Inflammatory macrophage treated with lipopolysaccharide for 1 hour (primary cell): Measurements from ENCODE around the gene FAM120A.
A peak's percentile ranks its signal among the peaks of the same experiment; 100 is the strongest.
"Not testable (repeated sequence)": the region's sequence is repeated elsewhere in the genome, so short reads cannot be mapped to it uniquely, and the experiment has no call there.

Experiments
- DNase-seq, 2 donors: peaks; one replicate each; pipeline ENCODE4 v3.0.0-alpha.2; 2020 to 2022

Gene FAM120A, protein sequence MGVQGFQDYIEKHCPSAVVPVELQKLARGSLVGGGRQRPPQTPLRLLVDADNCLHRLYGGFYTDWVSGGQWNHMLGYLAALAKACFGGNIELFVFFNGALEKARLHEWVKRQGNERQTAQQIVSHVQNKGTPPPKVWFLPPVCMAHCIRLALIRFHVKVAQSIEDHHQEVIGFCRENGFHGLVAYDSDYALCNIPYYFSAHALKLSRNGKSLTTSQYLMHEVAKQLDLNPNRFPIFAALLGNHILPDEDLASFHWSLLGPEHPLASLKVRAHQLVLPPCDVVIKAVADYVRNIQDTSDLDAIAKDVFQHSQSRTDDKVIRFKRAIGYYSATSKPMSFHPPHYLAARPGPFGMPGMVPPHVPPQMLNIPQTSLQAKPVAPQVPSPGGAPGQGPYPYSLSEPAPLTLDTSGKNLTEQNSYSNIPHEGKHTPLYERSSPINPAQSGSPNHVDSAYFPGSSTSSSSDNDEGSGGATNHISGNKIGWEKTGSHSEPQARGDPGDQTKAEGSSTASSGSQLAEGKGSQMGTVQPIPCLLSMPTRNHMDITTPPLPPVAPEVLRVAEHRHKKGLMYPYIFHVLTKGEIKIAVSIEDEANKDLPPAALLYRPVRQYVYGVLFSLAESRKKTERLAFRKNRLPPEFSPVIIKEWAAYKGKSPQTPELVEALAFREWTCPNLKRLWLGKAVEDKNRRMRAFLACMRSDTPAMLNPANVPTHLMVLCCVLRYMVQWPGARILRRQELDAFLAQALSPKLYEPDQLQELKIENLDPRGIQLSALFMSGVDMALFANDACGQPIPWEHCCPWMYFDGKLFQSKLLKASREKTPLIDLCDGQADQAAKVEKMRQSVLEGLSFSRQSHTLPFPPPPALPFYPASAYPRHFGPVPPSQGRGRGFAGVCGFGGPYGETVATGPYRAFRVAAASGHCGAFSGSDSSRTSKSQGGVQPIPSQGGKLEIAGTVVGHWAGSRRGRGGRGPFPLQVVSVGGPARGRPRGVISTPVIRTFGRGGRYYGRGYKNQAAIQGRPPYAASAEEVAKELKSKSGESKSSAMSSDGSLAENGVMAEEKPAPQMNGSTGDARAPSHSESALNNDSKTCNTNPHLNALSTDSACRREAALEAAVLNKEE

GRCh38 chr9:93450945-93451815, at the start of gene FAM120A:
FAM120A (plus strand) TSS chr9:93451685; CDS start chr9:93451916, 231 bp downstream.
- peak; percentile 80 to 84 for DNase-seq

DNA sequence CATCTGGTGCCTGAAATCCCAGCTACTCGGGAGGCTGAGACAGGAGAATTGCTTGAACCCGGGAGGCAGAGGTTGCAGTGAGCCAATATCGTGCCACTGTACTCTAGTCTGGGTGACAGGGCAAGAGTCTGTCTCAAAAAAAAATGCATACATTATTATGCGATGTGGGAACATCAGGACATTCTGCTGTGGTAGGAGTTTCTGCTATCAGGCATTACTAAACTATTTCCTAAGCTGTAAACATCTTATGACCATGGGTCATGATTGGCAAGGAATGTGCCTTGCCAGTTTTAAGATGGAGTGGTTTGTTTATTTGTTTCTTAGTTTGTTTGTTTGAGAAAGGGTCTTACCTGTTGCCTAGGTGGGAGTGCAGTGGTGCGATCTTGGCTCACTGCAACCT, 45.1 kb upstream of the FAM120A start:
- peak; percentile 16 to 73 for DNase-seq

DNA sequence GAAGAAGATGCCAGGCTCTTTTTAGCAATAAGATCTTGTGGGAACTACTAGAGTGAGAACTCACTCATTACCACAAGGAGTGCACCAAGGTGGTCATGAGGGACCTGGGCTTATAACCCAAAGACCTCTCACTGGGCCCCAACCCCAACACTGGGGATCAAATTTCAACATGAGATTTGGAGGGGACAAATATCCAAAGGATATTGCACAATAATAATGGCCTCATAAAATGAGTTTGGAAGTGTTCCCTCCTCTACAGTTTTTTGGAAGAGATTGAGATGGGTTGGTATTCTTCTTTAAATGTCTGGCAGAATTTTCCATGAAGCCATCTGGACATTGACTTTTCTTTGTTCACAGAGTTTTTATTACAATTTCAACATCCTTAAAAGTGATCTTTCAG, 38.0 kb upstream of the FAM120A start:
- no peak for DNase-seq

GRCh38 chr9:93415176-93415690, 36.3 kb upstream of the FAM120A start:
- DNase-seq: no peak

- DNase-seq: no peak
These were observed 34.8 kb upstream of the FAM120A start for GRCh38 chr9:93416530-93417235.

DNA sequence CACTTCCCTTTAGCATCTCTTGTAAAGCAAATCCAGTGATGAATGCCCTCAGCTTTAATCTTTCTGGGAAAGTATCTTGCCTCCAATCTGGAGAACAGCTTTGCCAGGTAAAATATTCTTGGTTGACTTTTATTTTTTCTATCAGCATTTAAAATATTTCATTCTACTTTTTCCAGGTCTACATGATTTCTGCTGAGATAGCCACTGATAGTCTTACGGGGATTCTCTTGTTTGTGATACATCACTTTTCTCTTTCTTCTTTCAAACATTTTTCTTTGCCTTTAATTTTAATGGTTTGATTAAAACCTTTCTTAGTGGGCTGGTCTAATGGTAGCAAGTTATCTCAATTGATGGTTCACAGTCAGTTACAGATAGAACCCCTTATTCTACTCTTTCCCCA, 33.9 kb upstream of the FAM120A start:
- DNase-seq: no peak

GRCh38 chr9:93419023-93419422, 32.5 kb upstream of the FAM120A start:
- DNase-seq: no peak

DNA sequence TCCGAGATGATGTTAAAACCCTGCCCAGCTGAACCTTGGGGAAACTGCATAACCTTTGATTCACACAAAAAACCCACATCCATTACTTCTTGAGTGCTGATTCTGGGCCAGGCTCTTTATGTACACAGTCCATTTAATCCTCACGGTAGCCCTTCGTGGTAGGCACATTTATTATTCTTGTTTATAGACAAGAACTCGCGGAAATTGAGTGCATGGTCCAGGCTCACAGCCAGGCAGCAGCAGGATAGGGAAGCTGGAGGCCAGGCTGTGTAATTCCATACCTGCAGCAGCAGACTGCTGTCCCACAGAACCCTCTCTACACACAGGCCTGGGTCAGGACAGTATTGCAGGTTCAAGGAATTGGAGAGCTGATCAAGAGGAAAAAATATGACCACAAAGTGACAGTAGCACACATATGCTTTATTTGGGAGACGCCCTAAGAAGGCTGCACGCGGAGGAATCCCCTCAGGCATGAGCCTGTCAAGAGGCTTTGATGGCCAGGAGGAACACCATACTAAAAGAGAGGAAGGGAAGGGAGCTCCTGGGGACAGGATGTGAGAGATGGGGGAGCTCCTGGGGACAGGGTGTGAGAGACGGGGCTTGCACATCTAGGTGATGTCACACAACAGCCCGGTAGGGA, 28.4 kb upstream of the FAM120A start:
- DNase-seq: no peak

GRCh38 chr9:93427655-93428379, 23.7 kb upstream of the FAM120A start:
- peak in 1 of 2 donors; percentile 9 for DNase-seq

DNA sequence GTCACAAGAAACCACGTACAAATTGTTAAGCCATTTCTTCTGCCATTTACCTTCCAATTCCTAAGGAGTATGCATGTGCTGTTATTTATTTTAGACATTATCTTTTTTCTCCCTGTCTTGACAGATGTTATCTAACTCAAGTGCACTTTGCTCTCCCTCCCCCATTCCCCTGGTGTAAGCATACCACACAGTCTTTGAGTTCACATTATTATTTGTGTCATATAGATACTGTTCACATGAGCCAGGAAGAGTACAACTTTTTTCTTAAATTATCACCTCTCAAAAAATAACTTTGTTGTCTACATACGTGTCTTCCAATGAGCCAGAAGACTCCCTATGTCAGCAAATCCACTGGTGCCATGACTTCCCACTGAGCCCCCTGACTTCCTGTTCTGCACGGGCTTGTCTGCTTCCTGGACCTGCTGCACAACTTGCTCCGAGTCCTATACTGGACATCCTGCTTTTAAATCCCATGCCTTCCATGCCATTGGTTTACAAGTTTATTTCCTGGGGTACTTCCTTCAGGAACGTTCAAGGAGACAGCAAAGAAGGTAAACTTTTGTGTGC, 19.9 kb upstream of the FAM120A start:
- DNase-seq: no peak

- no peak for DNase-seq
These were observed 18.5 kb upstream of the FAM120A start for GRCh38 chr9:93432964-93433363.

DNA sequence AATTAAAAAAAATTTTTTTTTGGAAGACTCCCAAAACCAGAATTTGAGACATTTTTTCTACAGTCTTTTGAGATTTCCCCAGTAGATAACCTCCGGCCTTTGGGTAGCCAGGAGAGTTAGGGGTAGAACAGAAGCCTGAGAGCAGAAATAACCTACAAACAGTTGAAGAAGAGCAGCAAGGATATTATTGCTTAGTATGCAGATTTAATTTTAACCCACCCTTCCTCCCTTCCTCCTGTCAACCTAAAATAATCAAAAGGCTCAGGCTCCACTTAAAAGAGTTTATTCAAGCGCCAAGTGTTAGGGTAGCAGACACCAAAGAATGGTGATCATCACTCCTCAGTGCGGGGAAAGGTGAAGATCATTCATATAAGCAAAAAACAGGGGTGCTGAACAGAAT, 17.4 kb upstream of the FAM120A start:
- DNase-seq: no peak

DNA sequence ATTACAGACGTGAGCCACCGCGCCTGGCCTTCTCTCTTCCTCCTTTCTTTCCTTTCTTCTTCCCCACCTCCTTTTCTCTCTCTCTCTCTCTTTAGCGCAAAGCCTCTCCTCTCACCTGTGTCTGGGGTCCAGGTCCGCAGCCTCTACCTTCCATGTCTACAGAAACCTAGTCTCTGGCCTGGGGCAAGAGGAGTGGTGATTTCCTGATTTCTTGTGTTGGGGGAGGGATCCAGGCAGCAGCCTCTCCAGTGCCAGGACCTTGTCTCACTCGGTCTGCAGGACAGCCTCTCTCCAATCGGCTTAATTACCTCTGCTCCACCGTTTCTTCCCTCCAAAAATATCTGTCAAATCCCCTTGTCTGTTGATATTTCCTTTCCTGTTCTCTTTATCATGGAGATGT, 16.1 kb upstream of the FAM120A start:
- no peak for DNase-seq

DNA sequence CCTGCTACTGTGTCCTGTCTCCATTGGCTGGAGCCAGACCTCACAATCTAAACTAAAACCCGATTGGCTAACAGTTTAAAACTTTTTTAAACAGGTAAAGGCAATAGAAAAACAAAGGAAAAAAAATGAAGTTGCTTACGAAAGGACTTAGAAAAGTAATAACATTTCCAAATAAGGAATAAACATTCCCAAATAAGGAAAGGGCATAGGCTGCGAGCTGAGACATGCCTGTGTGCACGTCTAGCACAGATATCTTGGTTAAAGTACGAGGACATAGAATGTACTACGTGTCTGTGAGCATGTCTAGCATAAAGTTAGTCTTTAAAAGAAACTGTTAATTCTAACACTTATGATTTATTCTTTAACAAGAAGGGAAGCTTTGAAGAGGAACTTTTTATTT, 15.3 kb upstream of the FAM120A start:
- DNase-seq: no peak

GRCh38 chr9:93436655-93437407, 14.7 kb upstream of the FAM120A start:
- no peak for DNase-seq

DNA sequence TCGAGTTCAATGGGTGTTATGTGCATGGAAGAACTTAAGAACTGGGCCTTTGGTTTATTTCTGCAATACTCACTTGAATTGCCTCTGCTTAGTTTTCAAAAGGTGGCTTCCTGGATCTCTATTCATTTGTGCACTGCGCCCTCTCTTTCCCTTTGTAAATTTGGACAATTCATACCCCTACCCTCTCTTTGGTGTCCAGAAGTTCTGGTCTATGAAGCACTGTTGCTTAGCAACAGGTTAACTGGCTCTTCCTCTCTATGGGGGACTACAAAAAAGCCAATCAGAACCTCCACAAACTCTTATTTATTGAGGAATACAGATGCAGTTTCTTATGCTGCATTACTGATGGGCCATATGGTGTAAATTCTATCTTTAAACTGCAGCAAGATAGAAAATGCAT, 13.5 kb upstream of the FAM120A start:
- DNase-seq: no peak

GRCh38 chr9:93439301-93439700, 12.2 kb upstream of the FAM120A start:
- not testable (repeated sequence) for DNase-seq

GRCh38 chr9:93440896-93441580, 10.4 kb upstream of the FAM120A start:
- DNase-seq: no peak
